CD4-positive, alpha-beta T cell treated with Interleukin-17A for 1 hour (primary cell): Measurements from ENCODE around the gene KCNN3.

Experiments
- DNase-seq: peaks from one replicate; pipeline ENCODE4 v3.0.0-alpha.2; 2020

KCNN3 gene

DNA sequence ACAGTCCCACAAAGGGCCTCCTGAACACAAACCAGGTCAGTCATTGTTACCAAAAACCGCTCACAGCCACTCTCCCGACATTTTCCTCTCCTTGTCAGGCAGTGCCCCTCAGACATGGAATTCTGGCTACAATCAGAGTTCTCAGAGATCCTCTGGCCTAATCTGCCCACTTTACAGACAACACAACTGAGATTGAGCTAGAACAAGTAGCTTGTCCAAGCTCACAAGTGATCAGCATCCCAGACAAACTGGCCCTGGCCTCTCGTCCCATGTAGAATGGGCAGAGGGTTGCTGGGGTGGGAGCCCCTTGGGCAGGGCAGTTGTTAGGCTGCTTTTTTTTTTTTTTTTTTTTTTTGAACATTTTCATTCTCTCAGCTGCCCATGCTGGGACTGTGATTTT lies 57.2 kb downstream of the KCNN3 start:
- no peak for DNase-seq

DNA sequence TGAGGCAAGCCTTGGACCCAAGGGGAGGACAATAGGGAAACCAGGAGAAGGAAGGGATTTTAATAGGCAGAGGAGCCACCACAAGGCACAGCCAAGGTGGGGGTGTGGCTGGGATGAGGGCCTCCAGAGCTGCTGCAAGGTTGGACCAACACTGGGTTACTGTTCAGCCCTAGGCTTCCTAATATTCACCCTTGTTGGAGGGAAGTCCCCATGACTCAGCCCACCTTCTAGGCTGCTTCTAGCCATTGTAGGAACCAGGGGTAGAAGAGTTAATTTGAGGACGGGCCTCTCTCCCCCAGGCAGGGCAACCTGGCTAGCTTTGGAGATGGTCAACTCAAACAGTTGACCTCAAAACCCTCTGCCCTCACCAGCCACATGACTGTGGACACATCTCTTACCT lies 59.5 kb downstream of the KCNN3 start:
- DNase-seq = no peak

DNA sequence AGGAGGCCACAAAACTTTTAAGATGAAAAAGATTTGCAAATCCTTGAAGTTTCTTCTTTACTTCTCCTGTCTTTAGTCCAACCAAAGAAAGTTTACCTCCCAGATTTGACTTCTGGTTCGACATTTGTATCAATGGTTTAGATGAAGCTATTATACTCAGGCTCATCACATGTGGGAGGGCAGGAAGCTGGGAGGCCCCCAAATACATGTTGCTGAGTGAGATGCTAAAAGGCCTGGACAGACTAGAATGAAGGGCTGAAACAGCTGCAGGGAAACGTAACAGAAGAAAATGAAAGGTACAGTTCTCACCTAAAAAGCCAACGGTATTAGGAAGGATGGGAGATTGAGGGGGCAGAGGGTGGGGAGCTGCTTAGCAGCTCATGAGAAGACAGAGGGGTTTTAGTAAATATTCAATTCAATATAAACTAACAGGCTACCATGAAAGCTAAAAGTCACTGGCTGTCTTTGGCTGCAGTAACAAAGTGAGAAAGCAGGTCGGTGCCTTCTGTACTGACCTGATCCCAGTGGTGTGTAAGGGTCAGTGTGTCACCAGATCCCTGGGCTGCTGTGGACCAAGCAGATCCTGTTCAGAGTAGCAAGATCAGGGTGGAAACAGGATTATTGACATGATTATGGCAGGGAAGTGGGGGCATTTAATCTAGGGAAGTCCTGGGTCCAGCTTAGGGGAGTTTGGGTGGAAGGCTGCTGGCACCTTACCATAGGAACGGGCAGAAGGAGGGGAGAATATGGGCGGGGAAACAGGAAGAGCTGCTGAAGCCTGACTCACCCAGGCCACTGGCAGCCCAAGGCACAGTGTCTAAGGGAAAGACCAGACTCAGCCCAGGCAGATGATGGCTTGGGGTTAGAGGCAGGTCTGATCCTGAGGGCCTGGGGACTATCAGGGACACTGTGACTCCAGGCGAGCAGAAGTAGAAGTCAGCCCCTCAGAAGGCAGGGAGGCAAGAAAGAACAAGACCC lies 60.4 kb downstream of the KCNN3 start:
- DNase-seq = no peak

DNA sequence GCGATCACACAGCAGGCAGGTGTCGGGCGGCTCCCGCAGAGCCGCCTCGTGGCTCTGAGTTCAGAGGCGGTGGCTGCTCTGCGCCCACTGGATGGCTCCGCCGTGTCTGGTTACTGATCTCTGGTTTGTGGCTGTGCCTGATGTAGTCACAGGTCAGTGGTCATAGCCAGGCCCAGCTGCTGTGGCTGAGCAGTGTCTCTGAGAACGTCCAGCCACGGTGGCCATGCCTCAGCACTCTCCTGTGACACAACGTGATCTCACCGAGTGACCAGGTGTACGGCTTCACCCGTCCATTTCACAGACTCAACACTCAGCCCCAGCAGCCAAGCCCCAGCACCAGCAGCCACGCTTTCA lies 61.2 kb downstream of the KCNN3 start:
- no peak for DNase-seq

DNA sequence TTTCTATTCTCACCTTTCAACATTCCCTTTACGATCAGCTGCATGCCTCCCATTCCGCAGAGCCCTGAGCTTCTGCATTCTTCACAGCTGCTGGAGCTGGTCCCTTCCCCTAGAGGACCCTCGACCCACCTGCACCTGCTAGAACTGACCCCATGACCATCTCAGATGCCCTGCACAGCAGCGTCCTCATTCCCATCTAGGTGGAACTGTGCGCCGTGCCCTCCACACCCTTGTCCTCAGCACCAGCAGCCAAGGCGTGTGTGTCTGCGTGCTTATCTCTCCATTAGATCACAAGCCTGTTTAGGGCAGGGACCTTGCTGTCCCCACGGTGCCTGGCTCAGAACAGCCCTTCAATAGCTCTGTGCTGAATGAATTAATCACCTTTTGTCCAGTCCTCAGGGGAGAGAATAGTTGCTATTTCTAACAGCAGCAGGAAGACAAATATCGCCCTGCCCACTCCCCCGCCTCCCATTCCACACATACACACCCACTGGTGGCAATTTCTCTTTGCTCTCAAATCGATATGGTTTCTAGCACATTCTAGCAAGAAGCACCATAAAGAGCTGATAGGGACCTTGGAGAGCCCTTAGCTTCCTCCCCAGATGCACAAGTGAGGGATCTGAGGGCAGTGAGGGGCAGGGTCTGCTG lies 61.7 kb downstream of the KCNN3 start:
- DNase-seq = no peak

DNA sequence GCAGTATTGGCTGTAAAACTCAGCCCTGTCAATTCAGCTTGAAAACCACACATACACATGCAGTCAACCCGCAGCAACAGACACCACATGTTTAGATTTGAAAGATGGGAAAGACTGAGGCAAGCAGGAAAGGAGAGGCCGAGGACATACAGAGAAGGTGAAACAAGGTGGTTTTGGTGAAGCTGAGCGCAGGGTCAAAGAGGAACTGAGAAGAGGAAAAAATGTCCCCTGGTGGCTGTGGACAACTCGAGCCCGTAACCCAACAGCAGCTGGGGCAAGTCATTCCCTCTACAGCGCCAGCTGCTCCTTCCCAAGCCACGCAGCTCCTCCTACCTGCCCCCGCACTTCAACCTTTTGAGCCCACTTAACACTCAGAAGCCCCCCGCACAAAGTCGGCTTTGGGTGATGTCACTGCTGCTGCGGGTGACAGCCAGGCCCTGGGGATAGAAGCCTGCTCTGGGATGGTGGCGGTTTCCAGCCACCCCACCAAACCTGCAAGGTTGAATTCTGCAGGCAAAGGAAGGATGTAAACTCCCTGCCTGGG lies 63.0 kb downstream of the KCNN3 start:
- no peak for DNase-seq

DNA sequence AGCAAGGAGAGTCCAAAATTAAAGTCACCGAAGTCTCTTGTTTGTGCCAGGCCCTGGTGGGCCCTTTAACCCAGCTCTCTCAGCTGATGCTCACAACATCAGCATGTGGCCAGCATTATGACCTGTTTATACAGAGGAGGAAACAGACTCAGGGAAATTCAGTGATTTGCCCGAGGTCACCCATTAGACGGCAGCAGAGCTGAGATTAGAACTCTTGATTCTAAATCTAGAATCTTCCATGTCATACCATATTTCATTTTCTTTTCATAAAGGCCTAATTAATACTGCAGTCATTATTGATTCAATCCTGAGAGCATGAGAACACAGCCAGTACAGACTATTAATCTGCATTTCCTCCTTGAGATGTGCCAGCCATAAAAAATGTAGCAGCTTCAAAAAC lies 63.7 kb downstream of the KCNN3 start:
- DNase-seq = no peak

DNA sequence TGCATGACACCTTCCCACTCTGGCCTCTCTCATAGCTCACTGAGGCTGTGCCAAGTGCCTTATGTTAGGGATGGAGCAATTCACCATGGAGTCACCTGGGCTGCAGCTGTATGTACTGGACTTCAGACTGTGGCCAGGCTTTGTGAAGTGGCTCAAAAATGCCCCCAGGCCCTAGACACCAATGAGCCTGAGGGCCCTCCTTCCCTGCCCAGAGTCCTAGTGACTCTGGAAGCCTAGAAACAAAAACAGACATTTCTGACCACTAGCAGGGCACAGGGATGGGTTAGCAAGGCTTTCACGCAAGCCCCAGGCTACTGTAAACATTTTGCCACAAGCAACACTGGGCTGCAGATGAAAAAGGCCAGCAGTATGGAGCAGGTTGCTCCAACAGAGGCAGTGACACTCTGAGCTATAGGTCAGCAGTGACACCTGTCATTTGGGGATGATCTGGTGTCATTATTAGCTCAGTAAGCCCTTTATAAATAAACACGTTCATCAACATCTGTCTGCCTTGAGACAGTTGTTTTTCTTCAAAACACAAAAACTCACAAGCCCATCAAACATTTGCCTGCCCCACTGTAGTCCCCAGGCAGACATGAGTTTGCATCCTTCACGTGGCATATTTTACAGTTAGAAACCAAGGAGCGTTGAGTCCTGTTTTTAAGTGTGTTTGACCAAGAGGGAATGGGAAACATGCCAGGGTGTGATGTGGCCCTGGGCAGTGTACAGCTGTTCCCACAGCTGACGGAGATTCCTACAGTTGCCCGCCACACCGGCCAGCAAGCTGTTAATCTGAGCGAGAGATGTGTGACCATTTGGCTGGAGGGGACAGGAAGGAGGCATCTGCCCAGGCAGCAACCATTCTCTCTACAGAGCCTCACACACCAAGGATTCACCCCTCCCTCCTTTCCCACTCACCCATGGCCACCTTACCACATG lies 66.8 kb downstream of the KCNN3 start:
- DNase-seq = no peak

DNA sequence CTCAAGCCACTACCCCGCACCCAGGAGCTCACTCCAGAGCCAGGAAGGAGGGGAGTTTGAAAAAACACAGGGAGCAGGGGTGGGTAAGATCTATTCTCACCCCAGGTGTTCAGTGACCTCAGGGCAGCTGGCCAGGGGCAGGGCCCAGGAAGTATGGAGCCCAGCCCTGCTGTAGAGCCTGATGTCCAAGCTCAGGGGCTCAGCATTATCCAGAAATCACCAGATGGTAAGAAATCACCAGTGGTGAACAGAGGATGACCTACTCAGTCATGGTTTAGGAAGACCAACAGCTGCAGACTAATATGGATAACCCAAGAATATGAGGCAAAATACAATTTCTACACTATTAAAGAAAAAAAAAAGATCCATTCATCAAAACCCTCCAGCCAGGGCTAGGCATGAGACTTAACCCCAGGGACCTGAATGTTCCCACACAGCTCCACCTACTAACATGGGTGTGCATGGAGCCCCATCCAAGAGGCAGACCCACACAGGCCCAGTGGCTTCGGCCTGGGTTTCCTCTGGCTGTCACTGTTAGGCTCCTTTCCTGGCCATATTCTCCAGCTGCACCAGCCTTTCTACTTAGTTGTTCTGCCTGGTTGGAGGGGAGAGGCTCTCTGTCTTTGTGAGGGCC lies 67.6 kb downstream of the KCNN3 start:
- no peak for DNase-seq

DNA sequence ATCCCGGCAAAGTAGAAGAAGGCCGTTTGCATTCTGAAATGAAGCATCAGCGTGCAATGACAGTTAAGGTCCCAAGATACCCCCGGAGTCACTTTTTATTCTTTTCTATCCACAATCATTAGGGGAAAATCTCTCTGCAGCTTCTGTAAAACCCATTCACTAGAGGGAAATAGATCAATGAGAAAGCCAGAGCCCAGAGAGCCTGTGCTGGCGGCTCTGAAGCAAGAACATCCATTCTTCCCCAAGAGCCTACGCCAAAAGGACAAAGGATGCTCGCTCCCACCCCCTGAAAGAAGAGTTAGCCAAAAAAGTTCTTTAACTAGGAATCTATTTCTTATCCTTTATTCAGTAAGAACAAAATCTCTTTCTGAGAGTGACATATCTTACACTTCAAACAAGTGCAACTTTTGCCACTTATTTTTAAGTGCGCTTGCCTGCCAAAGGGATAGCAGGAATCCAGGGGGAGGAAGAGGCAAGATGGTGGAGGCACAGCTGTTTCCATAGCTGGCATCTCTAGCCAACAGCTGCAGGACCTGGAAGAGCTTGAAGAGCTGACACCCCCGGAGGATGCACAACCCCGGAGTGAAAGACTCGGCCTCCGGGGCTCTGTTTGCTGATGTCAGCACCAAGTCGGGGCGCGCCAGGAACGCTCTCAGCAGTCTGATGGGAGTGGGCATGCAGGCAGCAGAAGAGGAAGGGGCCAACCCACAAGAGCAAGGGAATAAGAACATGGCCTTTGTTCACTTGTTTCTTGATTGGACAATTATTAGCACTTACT lies 68.7 kb downstream of the KCNN3 start:
- no peak for DNase-seq

DNA sequence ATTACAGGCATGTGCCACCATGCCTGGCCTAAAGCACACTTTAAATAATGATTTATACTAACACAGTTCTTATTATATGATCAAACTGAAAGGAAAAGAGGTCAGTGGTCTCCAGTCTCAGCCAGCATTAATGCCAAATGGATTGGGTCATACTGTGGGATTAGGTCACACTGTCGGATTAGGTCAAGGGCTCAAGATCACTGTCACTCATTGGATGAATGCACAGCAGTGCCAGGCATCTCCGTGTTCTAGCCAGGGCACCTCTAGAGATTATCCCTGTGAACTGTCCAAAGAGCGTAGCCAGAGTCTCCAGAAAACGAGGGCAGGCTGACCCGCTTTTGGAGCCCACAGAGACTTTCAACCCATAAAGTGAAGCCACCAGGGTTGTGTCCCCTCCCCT lies 70.9 kb downstream of the KCNN3 start:
- DNase-seq = no peak

DNA sequence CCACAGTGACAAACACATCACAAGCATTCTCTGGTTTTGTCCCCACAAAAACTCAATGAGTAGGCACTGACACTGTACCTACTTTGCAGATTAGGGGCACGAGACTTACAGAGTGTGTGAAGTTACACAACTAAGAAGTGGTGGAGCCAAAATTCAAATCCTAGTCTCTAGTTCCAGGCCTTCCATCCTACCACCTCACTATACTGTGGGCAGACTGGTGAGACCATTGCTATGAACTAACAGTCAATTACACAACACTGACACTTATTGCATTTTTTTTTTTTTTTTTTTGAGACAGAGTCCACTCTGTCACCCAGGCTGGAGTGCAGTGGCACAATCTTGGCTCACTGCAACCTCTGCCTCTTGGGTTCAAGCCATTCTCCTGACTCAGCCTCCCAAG lies 71.4 kb downstream of the KCNN3 start:
- DNase-seq = no peak

DNA sequence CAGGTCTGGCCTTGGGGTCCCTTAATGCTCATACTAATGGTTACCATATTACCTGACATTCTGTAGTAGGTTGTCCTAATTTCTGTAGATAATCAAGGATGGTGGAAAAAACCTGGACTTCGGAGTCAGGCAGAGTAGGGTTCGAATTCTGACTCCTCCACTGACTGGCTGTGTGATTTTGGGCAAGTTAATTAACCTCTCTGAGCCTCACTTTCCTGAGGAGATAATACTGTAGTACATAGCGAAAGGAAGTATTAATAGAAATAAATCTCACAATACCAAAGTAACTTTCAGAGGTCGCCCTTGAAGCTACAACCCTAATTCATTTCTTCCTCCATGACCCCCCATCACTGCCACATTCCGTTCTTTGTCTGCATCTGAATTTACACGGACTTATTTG lies 72.9 kb downstream of the KCNN3 start:
- no peak for DNase-seq

DNA sequence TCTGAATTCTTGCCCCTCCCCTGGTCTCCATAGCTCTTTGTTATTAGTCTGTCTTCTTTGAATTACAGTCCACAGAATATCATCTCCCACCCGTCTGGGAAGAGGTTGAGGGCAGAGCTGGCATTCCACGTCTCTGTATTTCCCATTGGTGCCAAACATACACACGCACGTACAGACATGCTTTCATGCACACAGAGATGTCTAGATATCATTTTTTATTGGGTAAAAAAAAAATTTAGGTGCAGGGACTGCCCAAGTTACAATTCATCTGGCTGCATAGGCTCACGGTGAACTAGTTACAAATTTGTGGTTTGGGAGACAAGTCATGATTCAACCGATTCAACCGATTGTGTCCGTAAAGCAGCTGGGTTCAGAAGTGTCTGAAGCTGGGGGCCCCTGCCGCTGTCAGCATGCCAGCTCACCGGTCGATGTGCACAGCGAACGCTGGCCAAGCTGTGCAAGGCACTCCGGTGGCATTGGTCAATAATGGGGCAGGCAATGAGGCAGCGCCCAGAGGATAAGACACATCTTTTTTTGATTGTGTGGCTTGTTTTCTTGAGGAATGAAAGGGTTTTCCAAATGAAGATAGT lies 73.7 kb downstream of the KCNN3 start:
- DNase-seq = no peak

DNA sequence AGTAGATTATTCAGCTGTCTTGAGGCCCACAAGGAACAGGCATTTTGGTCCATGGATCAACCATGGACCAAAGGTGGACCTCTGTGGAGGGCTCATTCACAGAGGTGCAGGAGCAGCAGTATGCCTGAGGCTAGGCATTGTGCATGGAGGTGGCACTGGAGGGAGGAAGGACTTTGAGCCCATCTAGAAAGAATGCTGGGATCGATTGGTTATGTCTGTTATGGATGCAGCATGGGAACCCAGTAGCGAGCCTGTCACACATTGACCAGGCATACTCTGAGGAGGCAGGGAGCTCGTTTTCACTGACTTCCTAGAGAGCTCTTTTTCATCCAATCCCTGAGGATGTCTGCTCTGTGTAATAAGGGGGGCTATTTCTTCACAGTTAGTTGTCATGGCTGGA lies 75.5 kb downstream of the KCNN3 start:
- DNase-seq = no peak

DNA sequence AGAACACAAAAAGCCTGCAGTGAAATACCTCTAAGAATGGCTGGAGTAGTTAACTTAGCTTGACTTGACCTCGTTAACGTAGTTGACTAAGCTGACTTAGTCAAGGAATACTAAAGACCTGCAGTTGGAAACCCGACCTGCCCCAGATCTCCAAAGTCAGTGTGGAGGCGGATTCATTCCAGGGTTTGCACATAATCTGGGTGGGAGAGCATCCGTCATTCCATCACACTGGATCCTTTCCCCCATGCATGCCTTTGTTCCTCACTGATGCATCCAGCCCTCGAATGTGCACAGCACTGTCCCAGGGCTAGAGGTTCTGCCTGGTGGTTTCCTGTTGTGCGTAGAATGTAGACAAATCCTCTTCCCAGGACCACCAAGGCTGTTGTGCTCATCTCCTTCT lies 76.4 kb downstream of the KCNN3 start:
- no peak for DNase-seq

DNA sequence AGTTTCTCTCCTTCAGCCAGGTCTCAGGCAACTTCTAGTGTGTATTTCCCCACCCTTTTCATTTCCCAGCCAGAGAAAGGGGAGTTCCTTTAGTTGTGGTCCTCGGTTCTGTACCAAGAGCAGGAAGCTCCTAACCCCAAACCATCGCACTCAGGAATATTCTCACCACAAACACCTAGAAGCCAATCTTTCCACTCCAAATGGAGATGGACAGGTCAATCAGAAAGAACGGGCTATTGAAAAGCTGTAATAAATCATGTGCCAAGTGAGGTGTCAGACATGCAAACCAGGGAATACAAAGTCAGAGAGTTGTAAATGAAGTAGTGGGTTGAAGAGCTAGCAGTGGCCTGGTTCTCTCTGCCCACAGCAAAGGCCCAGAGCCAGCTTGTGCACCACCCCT lies 77.2 kb downstream of the KCNN3 start:
- DNase-seq = no peak

DNA sequence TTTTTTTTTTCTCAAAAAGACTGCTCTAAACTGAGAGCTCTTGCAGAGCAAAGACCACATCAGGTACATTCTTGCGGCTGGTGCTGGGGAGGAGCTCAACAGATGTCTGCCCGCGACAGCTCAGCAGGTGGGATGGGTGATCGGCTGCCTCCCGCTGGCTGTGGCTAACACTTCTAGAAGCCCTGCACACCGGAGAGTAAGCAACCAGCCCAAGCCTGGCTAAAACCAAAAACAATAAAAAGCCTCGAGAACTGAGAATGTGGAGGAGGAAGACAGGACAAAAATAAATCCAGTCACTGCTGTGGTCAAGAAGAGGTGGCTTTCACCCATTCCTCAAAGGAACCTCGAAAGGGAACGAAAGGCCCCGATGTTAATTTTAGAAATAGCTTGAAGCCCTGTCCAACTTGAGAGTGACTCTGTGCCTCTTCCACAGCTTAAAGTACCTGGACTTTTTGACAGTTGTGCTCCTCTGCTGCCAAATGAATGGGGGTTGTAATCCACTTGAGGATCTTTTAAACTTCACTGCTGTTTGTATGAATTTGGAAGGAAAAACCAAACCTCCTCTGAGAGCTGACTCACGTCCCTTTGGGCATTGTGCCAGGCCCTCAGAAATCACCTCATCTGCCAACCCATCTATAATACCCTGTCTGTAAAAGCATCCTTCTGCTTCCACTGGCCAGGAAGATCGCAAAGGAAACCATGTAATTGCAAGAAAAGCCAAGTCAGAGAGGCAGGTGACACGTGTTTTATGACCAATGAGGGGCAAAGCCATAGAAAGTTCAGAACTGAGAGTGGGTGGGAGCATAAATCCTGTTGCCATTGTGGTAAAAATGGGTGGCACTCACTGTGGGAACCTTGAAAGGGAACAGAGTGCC lies 78.6 kb downstream of the KCNN3 start:
- DNase-seq = peak; percentile 86

DNA sequence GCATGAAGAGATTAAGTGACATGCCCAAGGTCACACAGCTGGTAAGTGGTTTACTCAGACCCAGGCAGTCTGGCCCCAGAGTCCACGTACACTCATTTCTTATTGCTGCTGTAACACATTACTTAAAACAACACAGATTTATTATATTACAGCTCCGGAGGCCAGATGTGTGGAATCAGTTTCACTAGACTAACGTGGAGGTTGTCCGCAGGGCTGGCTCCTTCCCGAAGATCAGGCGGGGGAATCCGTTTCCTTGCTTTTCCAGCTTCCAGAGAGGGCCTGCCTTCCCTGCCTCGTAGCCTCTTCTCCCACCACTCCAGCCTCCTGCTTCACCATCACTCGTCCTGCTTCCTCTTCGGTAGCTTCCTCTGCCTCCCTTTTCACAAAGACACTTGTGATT lies 81.2 kb downstream of the KCNN3 start:
- DNase-seq = no peak

DNA sequence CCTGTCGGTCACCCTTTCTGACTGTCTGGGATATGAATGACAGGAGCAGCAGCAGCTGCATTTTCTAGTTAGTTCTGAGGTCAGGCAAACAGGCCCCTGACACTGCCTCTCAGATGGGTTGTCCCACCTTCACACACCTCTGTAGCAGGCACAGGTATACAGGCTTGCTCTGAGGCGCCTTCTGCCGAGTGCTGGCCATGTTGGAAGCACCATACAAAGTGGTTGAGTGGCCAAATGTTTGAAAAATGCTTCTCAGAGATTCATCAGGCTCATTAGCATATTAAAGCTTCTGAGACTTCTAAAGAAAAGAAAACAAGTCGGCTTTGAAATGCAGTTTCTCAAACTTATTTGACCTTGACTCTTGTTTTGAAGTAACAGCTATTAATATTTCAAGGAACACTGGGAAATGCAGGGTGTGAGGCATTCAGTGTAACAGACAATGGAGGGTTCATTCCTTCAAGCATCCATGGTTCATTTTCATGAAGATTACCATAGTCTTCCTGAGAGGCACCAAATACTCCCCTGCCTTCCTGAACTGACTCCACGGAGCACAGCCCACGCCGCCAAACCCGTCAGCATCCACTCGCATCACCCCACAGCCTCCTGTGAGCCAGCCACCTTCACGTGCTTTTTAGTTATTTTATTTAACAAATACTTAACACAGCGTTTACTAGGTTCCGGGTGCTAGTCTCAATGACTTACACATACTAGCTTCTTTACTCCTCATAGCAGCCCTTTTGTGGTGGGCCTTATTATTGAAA lies 81.8 kb downstream of the KCNN3 start:
- DNase-seq = no peak
